Esophagus squamous epithelium (tissue), 5 donors: ENCODE data around the gene CSF2RB. TPM values are rescaled to one million over a fixed set of nuclear protein-coding genes. Genes with fewer than 3 reads are reported as not detected.
A peak's percentile ranks its signal among the peaks of the same experiment; 100 is the strongest.

ENCODE experiments used
- DNase-seq: peaks from one replicate; lab custom pipeline; 2025; lab: John Stamatoyannopoulos, UW
- H3K27ac ChIP-seq, 4 donors: fragments of 200-600 bp; sonication (generic); one replicate each; pipeline ENCODE4 v1.5.1; 2016 to 2019; ENCODE audit warnings: mild to moderate bottlenecking in 1 of 4
- H3K27me3 ChIP-seq, 4 donors: fragments of 200-600 bp; sonication (generic); 1 replicate in 3 of 4; 2 replicates in 1 of 4; pipeline versions ENCODE4 v1.5.1 to v1.6.0; 2017 to 2021; ENCODE audit warnings: antibody characterized with exemption in 1 of 4
- H3K36me3 ChIP-seq, 3 donors: fragments of 200-600 bp; sonication (generic); one replicate each; pipeline ENCODE4 v1.5.1; 2016 to 2019
- H3K4me1 ChIP-seq, 3 donors: fragments of 200-600 bp; sonication (generic); one replicate each; pipeline ENCODE4 v1.5.1; 2017 to 2019
- H3K4me3 ChIP-seq, 4 donors: fragments of 200-600 bp; sonication (generic); 1 replicate in 3 of 4; 2 replicates in 1 of 4; pipeline ENCODE4 v1.5.1; 2016 to 2019; ENCODE audit warnings: mild to moderate bottlenecking in 2 of 4, moderate library complexity in 1 of 4
- H3K9me3 ChIP-seq, 3 donors: fragments of 200-600 bp; sonication (generic); one replicate each; pipeline ENCODE4 v1.5.1; 2016 to 2019
- POLR2A ChIP-seq, 4 donors: fragments of 450-650 bp; IDR thresholded peaks; one replicate each; pipeline ENCODE4 v1.6.1; 2017; ENCODE audit warnings: antibody characterized with exemption in 4 of 4, mild to moderate bottlenecking in 4 of 4, moderate library complexity in 3 of 4
- WGBS, 2 donors: methylation state at CpG; one replicate each; pipeline ENCODE4 v1.1.5; 2018; 5-methylcytosine and 5-hydroxymethylcytosine counted together
- intact Hi-C: fragments of 100-400 bp; cut with DNase I; formaldehyde crosslinking; loops from one replicate; pipeline ENCODE4 v1.15.0; 2022
- total RNA-seq, 4 donors: library from RNA; depleted of rRNA; stranded (reverse); fragments of >200 nt; gene quantifications; one replicate each; pipeline ENCODE4 v1.1.0, GENCODE V29; 2016
- TF ChIP-seq, protein P1 (sequence below), 6 experiments: fragments of 450-650 bp in 4 of 6; fragments of 200-600 bp in 2 of 6; sonication (generic) in 2 of 6; IDR thresholded peaks; one replicate each; pipeline ENCODE4 v1.5.1; 2016 to 2019; ENCODE audit warnings: antibody characterized with exemption in 6 of 6, mild to moderate bottlenecking in 4 of 6, moderate library complexity in 4 of 6
- donor health status: DM: yes; HTN: yes; CAD: no.

The CSF2RB gene
- total RNA-seq, 4 donors from 2014 or later, result 1.5 to 6.1 (median 2.9) TPM

DNA sequence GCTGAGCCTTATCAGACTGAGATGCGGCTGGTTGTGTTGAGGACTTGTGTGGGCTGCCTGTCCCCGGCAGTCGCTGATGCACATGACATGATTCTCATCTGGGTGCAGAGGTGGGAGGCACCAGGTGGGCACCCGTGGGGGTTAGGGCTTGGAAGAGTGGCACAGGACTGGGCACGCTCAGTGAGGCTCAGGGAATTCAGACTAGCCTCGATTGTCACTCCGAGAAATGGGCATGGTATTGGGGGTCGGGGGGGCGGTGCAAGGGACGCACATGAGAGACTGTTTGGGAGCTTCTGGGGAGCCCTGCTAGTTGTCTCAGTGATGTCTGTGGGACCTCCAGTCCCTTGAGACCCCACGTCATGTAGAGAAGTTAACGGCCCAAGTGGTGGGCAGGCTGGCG lies 25.5 kb downstream of the CSF2RB start:
- no peak for DNase-seq
- WGBS, 2 donors, result 84 to 92% methylated on average over 7 to 11 of the region's 13 CpGs
- Histone ChIP-seq H3K36me3 (no peaks in the 10 kb centered on the region), H3K27me3 (peaks cover 0 to 8% (median 0%) of the 10 kb centered on the region in 4 donors), H3K9me3 (no peaks in the 10 kb centered on the region), H3K27ac (no peak overlapping the region), H3K4me3 (no peak overlapping the region), H3K4me1 (peaks cover 0 to 1% (median 0%) of the 10 kb centered on the region in 3 donors)
- no peak for TF ChIP-seq POLR2A (IDR thresholded peaks at IDR 0.05)
- TF ChIP-seq, protein P1, sequence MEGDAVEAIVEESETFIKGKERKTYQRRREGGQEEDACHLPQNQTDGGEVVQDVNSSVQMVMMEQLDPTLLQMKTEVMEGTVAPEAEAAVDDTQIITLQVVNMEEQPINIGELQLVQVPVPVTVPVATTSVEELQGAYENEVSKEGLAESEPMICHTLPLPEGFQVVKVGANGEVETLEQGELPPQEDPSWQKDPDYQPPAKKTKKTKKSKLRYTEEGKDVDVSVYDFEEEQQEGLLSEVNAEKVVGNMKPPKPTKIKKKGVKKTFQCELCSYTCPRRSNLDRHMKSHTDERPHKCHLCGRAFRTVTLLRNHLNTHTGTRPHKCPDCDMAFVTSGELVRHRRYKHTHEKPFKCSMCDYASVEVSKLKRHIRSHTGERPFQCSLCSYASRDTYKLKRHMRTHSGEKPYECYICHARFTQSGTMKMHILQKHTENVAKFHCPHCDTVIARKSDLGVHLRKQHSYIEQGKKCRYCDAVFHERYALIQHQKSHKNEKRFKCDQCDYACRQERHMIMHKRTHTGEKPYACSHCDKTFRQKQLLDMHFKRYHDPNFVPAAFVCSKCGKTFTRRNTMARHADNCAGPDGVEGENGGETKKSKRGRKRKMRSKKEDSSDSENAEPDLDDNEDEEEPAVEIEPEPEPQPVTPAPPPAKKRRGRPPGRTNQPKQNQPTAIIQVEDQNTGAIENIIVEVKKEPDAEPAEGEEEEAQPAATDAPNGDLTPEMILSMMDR (IDR thresholded peaks at IDR 0.05), result no peak
- intact Hi-C loops, result no loop called here

DNA sequence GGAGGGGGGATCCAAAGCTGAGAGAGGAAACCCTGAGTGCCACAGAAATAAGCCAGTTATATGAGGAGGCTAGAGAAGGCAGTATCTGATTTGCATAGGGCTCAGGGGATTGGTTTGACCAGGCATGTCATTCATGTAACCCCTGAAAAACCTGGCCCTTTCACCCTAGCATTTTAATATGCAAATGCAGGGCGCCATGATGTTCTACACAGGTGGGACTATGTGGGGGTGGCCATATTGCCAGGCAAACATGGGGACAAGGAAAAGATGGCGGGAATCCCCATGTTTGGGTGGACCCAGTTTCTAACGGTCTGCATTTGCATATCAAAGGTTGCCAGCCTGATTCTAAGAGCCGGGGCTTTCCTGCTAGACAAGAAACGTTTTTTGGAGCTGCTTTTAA lies 27.2 kb downstream of the CSF2RB start:
- Histone ChIP-seq H3K9me3 (no peaks in the 10 kb centered on the region), H3K27ac (no peak overlapping the region), H3K4me1 (no peaks in the 10 kb centered on the region), H3K4me3 (no peak overlapping the region), H3K27me3 (peaks cover 0 to 8% (median 0%) of the 10 kb centered on the region in 4 donors), H3K36me3 (no peaks in the 10 kb centered on the region)
- no peak for DNase-seq
- 39 to 53% methylated on average over 5 of the region's 5 CpGs for WGBS, 2 donors
- intact Hi-C loops, result no loop called here
- TF ChIP-seq POLR2A (IDR thresholded peaks at IDR 0.05), result no peak
- TF ChIP-seq, protein P1 (IDR thresholded peaks at IDR 0.05), result no peak

DNA sequence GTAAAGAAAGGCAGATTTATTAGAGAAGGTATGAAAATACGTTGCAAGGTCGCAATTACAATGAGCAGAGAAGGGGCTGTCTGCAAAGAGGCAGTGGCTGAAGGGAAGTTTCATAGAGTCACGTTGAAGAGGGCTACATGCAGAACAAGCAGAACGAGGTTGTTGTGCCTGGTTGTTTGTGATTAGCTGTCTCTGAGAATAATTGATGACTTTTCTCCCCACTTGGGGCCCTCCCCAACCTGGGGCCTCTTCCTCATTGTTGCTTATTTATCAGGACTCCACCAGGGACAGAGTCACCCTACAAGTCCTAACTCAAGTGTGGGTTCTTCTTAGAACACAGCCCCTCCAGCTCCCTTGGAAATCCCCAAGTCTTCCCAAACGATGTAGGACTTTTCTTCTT lies 29.1 kb downstream of the CSF2RB start:
- TF ChIP-seq, protein P1 (IDR thresholded peaks at IDR 0.05), result no peak
- no peak for TF ChIP-seq POLR2A (IDR thresholded peaks at IDR 0.05)
- no peaks in the 10 kb centered on the region for H3K36me3 ChIP-seq
- H3K27me3 ChIP-seq, result peaks cover 0 to 8% (median 0%) of the 10 kb centered on the region in 4 donors
- H3K4me1 ChIP-seq, result no peaks in the 10 kb centered on the region
- WGBS, 2 donors, result 45 to 63% methylated on average over 5 of the region's 5 CpGs
- H3K27ac ChIP-seq, result peak overlapping the region in 1 of 4 donors; percentile 22
- no peak for DNase-seq
- no peak overlapping the region for H3K4me3 ChIP-seq
- intact Hi-C loops, result no loop called here
- no peaks in the 10 kb centered on the region for H3K9me3 ChIP-seq

DNA sequence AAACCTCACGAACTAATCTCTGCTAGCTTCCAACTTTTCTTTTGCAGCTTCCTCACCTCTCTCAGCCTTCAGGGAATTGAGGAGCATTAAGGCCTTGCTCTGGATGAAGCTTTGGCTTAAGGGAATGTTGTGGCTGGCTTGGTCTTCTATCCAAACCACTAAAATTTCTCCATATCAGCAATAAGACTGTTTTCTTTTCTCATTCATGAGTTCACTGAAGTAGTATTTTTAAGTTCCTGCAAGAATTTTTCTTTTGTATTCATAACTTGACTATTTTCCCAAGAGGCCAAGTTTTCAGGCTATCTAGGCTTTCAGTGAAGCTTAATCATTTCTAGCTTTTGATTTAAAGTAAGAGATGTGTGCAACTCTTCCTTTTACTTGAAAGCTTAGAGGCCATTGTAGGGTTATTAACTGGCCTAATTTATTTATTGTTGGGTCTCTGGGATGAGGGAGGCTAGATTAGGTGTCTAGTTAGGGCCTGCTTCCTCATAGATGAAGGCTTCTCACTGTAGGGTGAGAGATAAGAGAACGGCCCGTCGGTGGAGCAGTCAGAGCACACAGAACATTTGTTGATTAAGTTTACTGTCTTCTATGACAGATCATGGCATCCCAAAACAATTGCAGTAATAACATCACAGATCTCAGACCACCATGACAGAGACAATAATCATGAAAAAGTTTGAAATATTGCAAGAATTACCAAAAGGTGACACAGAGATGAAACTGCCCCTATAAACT lies 33.2 kb downstream of the CSF2RB start:
- no peak for DNase-seq
- H3K4me3 ChIP-seq, result no peak overlapping the region
- H3K9me3 ChIP-seq, result no peaks in the 10 kb centered on the region
- H3K27me3 ChIP-seq, result peaks cover 0 to 8% (median 0%) of the 10 kb centered on the region in 4 donors
- WGBS, 2 donors, result 63 to 79% methylated on average over 3 of the region's 4 CpGs
- no peak overlapping the region for H3K27ac ChIP-seq
- intact Hi-C loops, result no loop called here
- H3K4me1 ChIP-seq, result no peaks in the 10 kb centered on the region
- TF ChIP-seq POLR2A (IDR thresholded peaks at IDR 0.05), result no peak
- TF ChIP-seq, protein P1 (IDR thresholded peaks at IDR 0.05), result peak in 2 of 6 experiments; percentile 7 to 8
- no peaks in the 10 kb centered on the region for H3K36me3 ChIP-seq
